Sciatic nerve (tissue), 2 donors: ENCODE results near the gene UBE2D3. TPM values are rescaled to one million over a fixed set of nuclear protein-coding genes. Genes with fewer than 3 reads are reported as not detected.
A peak's percentile ranks its signal among the peaks of the same experiment; 100 is the strongest.

Experiments used
- ATAC-seq: fragments of 200-7000 bp; cut with Tn5 transposase; one replicate; pipeline ENCODE4 v1.9.1; 2020; ENCODE audit warnings: mild to moderate bottlenecking, moderate library complexity
- DNase-seq: peaks from one replicate; pipeline ENCODE4 v3.0.0-alpha.2; 2020; ENCODE audit warnings: low spot score
- intact Hi-C: fragments of 100-400 bp; cut with DNase I; formaldehyde crosslinking; loops from one replicate; pipeline ENCODE4 v1.14.2; 2022
- total RNA-seq: library from RNA; stranded (reverse); fragmentation: NEBNext Ultra II Directional; extraction: Animal tissue kit (Norgen Biotek cat#: 25700); gene quantifications from one replicate; pipeline ENCODE4 v1.2.1, GENCODE V29; 2021
- donor health status: DM: no; HTN: no; CAD: no.
- donor health status: DM: no; HTN: no; CAD: no.

The UBE2D3 gene
- total RNA-seq, 1 donor from 2014 or later = 278 TPM

DNA sequence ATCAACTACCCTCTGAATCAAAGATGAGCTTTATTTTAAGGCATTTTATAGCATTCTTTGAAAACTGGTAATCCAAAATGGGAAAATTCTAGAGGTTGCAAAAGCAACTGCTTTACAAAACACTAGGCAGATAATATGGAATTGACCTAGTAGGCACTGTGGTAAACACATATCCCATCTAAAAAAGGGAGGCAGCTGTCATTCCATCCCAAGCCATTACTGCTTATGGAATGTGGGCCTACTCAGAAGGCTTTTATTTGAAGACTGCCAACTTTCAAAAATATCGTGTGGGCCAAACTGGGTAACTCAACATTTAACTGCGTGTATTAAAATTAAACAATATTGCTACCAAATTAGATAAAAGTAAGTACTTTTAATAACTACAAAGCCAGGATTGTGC, 19.3 kb downstream of the UBE2D3 start:
- ATAC-seq = no peak
- intact Hi-C loops = no loop called here
- no peak for DNase-seq

DNA sequence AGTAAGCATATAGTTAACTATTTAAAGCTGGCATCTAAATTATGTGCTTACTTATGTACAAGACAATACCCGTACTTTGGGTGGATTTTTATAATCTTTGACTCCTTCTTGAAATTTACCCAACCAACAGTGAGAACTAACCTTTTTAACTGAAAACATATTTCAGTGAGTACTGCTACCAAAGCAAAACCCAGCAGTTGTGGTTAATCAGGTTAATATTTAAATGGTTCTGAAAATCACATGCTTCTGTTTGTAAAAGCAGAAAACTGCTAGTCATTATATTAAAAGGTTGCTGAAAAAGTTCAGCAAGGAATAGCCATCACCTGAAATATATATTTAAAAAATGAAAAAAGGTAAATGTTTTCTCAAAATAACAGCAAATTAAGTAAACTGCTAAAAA, 20.0 kb downstream of the UBE2D3 start:
- intact Hi-C loops = no loop called here
- ATAC-seq (no peak), DNase-seq (no peak)

DNA sequence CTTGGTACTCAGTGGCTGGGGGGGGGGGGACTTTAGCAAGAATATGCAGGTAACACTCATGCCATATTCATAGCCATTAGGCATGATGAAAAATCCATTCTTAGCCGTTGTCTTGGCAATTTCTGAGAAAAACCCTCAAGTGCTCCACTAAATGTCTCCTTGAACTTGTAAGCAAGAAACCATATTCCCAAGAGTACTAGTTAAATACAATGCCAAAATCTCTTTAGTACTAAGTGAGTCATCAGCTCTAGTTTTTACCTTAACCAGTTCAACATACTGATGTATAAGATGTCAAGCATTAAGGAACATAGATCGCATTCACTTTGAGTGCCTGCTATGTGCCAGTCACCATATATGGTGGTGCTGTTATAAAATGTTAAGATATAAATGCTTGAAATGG, 27.5 kb downstream of the UBE2D3 start:
- DNase-seq = no peak
- intact Hi-C loops = no loop called here
- no peak for ATAC-seq

GRCh38 chr4:102794999-102795398, 32.4 kb downstream of the UBE2D3 start:
- DNase-seq (no peak), ATAC-seq (no peak)
- intact Hi-C loops = no loop called here

DNA sequence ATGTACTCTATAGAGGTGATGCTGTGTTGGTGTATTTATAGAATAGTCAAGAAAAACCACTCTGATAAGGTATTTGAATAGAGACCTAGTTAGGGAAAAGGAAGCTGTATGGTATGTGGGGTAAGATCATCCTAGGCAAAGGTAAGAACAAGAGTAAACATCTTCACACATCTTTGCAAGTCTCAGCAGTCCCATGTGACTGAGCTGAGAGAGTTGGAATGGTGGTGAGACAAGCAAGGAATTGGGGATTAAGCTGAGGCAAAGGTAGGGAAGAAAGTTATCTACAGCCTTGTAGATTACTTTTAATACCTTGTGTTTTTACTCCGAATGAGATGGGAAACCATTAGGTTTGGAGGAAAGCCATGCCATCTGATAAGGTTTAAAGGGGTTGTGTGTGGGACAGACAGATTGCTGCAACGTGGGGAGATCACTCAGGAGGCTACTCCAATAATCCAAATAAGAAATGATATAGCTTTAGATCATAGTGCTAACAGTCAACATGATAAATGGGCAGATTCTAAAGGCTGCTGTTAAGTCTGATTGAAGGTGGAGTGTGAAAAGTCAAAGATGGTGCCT, 34.9 kb downstream of the UBE2D3 start:
- intact Hi-C loops = no loop called here
- ATAC-seq (no peak), DNase-seq (no peak)

DNA sequence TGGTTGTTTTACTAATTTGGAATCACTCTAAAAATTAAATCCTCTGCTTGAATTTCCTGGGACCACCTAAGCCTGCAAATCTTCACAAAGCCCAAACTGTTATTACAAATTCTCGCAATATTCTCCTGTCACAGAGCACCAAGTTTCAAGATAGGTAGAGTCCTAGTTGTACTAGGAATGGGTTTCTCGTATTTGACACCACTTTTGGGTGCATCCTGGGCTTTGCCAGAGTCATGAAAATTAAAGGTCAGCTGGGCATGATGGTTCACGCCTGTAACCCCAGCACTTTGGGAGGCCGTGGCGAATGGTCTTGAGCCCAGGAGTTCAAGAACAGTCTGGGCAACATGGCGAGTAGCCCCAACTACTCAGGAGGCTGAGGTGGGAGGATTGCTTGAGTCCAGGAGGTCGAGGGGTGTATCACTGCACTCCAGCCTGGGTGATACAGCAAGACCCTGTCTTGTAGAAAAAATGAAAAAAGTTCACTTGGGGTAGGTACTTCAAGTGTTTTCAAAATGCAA, 36.0 kb downstream of the UBE2D3 start:
- intact Hi-C loops = no loop called here
- ATAC-seq (peak; percentile 30), DNase-seq (no peak)

DNA sequence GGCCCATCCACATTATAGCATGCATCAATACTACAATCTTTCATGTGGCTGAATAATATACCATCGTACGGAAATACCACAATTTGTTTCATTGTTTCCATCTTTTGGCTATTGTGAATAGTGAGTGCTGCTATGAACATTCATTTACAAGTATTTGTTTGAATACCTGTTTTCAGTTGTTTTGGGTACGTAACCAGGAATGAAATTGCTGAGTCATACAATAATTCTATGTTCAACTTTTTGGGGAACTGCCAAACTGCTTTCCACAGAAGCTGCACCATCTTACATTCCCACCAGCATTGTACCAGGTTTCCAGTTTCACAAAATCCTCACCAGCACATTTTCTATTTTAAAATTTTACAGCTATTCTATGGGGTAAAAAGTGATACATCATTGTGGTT, 38.0 kb downstream of the UBE2D3 start:
- DNase-seq = no peak
- no peak for ATAC-seq
- intact Hi-C loops = no loop called here

DNA sequence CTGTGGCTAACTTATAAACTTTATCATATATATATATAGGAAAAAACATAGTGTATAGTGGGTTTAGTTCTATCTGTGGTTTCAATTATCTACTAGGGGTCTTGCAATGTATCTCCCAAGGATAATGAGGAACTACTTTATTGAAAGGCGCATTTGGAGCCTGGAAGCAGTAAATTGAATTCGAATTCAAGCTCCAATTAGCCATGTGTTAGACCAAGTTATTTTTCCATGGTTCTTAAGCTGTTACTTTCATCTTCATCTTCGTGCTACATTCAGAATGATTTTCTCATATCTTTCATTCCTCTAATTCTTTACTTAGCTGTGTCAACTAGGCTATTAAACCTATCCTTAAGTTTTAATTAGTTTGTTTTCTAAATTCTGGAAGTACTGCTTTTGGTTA, 39.4 kb downstream of the UBE2D3 start:
- no peak for ATAC-seq
- intact Hi-C loops = no loop called here
- no peak for DNase-seq

GRCh38 chr4:102787096-102787881, 40.1 kb downstream of the UBE2D3 start:
- DNase-seq = no peak
- ATAC-seq = no peak
- intact Hi-C loops = no loop called here

- no peak for ATAC-seq
- intact Hi-C loops = no loop called here
Measured at GRCh38 chr4:102786279-102786678, 41.1 kb downstream of the UBE2D3 start.

DNA sequence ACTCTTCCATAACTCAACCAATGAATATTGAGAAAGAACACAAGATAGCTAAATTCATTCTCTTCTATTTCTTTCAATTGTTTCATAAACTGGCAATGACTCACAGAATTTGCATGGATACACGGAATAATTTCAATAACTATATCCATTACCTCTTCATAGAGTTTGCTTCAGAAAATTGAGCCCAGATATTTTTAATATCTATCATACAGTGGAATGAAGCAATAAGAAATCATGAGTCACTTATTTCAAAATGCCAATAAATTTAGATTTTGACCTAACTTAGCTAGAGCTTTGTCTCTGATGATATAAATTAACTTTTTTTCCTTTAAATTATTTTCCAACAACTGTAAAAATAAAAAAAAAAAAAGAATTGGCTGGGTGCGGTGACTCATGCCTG, 44.3 kb downstream of the UBE2D3 start:
- intact Hi-C loops = no loop called here
- DNase-seq (no peak), ATAC-seq (no peak)

More at GRCh38 chr4:102786279-102786678, 41.1 kb downstream of the UBE2D3 start:
- DNase-seq = no peak

DNA sequence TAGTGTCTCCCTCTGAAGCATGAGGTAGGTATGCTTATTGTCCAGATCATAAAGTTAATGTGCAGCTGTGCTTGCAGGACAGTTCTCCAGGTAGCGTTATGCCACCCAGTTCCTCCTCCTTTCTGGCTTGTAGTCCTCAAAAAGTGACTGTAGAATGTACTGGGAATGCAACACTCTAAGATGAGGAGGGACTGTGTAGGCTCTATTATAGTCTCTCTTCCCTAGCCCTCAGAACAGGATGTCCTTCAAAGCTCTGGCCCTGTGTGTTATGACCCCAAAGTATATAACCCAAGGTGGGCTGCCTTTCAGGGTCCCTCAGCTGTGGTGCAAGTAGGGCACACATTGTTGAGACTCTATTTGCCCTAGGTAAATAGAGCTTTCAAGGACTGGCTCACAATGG, 45.8 kb downstream of the UBE2D3 start:
- intact Hi-C loops = no loop called here
- DNase-seq (no peak), ATAC-seq (no peak)

GRCh38 chr4:102780476-102781144, 46.7 kb downstream of the UBE2D3 start:
- intact Hi-C loops = no loop called here
- DNase-seq = no peak
- no peak for ATAC-seq

DNA sequence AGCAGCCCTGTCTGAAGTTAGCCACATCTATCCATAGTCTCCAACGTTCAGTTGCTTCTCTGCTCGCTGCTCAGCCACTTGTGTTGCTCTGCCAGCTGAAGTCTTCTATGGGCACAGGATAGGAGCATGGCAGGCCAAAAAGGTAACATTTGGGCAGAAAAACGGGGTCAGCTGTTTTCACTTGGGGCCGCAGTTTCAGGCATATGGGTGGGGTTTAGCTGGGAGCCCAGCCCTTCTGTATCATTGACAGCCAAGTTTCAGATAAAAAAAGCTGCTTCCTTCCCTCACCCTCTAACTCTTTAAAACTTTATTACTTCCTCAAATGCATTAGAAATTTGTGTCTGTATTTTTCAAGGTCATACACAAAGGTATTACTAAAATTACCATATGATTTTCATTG, 48.1 kb downstream of the UBE2D3 start:
- DNase-seq (no peak), ATAC-seq (no peak)
- intact Hi-C loops = no loop called here

DNA sequence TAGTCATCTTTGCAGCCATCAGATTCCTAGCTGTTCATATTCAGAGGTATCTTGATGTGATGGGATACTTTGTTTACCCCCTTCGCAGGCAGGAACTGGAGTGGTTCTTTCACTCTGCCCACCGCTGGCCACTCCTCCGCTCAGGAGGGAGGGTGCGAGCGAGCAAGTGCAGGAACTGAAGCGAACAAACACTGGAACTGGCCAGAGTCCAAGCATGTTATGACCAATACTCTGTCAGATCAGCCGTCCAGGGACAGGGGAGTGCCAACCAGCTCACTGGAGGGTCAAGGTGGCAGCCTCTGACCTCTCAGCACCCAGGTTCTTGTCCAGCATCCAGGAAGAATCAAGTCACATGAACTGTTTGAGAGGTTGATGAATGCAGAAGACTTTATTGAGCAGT, 48.6 kb downstream of the UBE2D3 start:
- intact Hi-C loops = no loop called here
- DNase-seq (no peak), ATAC-seq (no peak)

GRCh38 chr4:102775805-102776204, 51.5 kb downstream of the UBE2D3 start:
- intact Hi-C loops = no loop called here
- ATAC-seq (no peak), DNase-seq (no peak)

GRCh38 chr4:102774254-102774653, 53.1 kb downstream of the UBE2D3 start:
- intact Hi-C loops = no loop called here
- DNase-seq (no peak), ATAC-seq (no peak)

GRCh38 chr4:102772738-102773340, 54.5 kb downstream of the UBE2D3 start:
- no peak for ATAC-seq
- intact Hi-C loops = no loop called here
- no peak for DNase-seq

DNA sequence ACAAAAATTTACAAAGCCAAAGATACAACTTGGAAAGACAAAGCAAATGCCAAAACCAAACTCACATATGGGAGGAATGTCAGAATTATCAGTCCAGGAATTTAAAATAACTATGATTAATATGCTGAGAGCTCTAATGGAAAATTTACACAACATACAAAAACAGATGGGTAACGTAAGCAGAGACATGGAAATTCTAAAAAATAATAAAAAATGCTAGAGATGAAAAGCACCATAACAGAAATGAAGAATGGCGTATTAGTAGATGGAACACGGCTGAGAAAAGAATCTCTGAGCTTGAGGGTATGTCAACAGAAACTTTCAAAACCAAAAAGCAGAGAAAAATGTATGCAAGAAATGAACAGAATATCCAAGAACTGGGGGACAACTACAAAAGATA, 62.5 kb downstream of the UBE2D3 start:
- no peak for DNase-seq
- ATAC-seq = no peak
- intact Hi-C loops = no loop called here

DNA sequence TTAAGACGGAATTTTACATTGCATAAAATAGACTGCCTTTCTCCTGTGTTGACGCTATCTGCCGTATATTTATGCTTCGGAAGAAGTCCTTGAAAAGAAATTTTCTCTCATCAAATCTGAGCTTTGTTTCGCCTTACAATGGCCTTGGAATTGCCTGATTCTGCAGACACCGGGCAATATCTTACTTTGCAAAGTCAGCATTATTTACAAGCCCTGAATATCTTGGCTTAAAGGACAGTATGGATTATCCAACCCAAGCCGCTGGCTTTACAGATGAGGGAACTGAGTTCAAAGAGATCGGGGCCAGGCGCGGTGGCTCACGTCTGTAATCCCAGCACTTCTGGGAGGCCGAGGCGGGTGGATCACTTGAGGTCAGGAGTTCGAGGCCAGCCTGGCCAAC, 65.4 kb downstream of the UBE2D3 start:
- intact Hi-C loops = no loop called here
- ATAC-seq = no peak
- no peak for DNase-seq
